Keratinocyte (primary cell): ENCODE measurements around the gene BEX3. TPM values are rescaled to one million over a fixed set of nuclear protein-coding genes. Genes with fewer than 3 reads are reported as not detected.

Source experiments
- DNase-seq: peaks from one replicate; pipeline ENCODE4 v3.0.0-alpha.2; 2011; ENCODE audit warnings: low read depth, missing footprints, low spot score
- FAIRE-seq: peaks from 2 replicates; lab custom pipeline; 2011; peaks lifted over from hg19 to GRCh38; lab: Jason Lieb, UNC
- H2AFZ ChIP-seq: 2 replicates; pipeline ENCODE4 v1.6.0; 2012; ENCODE audit warnings: low read length, control low read depth, inconsistent platforms; ENCODE audit not compliant: control insufficient read depth
- H3K27ac ChIP-seq: 2 replicates; pipeline ENCODE4 v1.5.1; 2011; ENCODE audit warnings: low read length; ENCODE audit not compliant: control insufficient read depth, insufficient read depth
- H3K27me3 ChIP-seq: 3 replicates; pipeline ENCODE4 v1.6.0; 2011; ENCODE audit warnings: low read length; ENCODE audit not compliant: control insufficient read depth, insufficient read depth; ENCODE audit errors: extremely low read depth
- H3K36me3 ChIP-seq, 2 experiments: 2 replicates in 1 of 2; 3 replicates in 1 of 2; pipeline ENCODE4 v1.5.1; 2011; ENCODE audit warnings: low read length in 2 of 2, mild to moderate bottlenecking in 1 of 2; ENCODE audit not compliant: control insufficient read depth in 2 of 2, insufficient read depth in 2 of 2; ENCODE audit errors: extremely low read depth in 1 of 2
- H3K4me1 ChIP-seq: 3 replicates; pipeline ENCODE4 v1.5.1; 2011; ENCODE audit warnings: low read length; ENCODE audit not compliant: control insufficient read depth, insufficient read depth; ENCODE audit errors: extremely low read depth
- H3K4me2 ChIP-seq: 3 replicates; pipeline ENCODE4 v1.6.0; 2011; ENCODE audit warnings: low read depth, low read length; ENCODE audit not compliant: control insufficient read depth, insufficient read depth; ENCODE audit errors: extremely low read depth
- H3K4me3 ChIP-seq, 3 experiments: fragments of 200-600 bp in 1 of 3; sonication (generic) in 1 of 3; 2 replicates in 2 of 3; 3 replicates in 1 of 3; pipeline ENCODE4 v1.5.1; 2011 to 2016; ENCODE audit warnings: low read length in 3 of 3, mild to moderate bottlenecking in 3 of 3, control low read depth in 2 of 3, inconsistent platforms in 1 of 3, low read depth in 1 of 3, mixed read lengths in 1 of 3, mixed run types in 1 of 3, moderate library complexity in 1 of 3; ENCODE audit not compliant: control insufficient read depth in 2 of 3, insufficient read depth in 2 of 3; ENCODE audit errors: extremely low read depth in 1 of 3
- H3K79me2 ChIP-seq: 2 replicates; pipeline ENCODE4 v1.6.0; 2012; ENCODE audit warnings: low read length; ENCODE audit not compliant: control insufficient read depth, insufficient read depth
- H3K9ac ChIP-seq: 3 replicates; pipeline ENCODE4 v1.6.0; 2011; ENCODE audit warnings: low read length; ENCODE audit not compliant: control insufficient read depth, insufficient read depth; ENCODE audit errors: extremely low read depth
- H3K9me1 ChIP-seq: 3 replicates; pipeline ENCODE4 v1.6.0; 2011; ENCODE audit warnings: low read length; ENCODE audit not compliant: control insufficient read depth, insufficient read depth; ENCODE audit errors: extremely low read depth
- H3K9me3 ChIP-seq: 2 replicates; pipeline ENCODE4 v1.5.1; 2012; ENCODE audit warnings: low read depth, low read length; ENCODE audit not compliant: control insufficient read depth
- H4K20me1 ChIP-seq: 3 replicates; pipeline ENCODE4 v1.6.0; 2011; ENCODE audit warnings: low read length; ENCODE audit not compliant: control insufficient read depth, insufficient read depth; ENCODE audit errors: extremely low read depth
- EZH2 ChIP-seq: IDR thresholded peaks from one replicate; pipeline ENCODE4 v1.6.1; 2012; ENCODE audit warnings: inconsistent platforms, mild to moderate bottlenecking, low read length, moderate library complexity
- dilution Hi-C: fragments of 300-500 bp; cut with MboI; formaldehyde crosslinking; loops from one replicate; pipeline ENCODE4 v1.7.0; 2020; ENCODE audit warnings: low sequenced_read_pairs; ENCODE audit not compliant: extremely low pct_ligation_motif_present
- polyA plus RNA-seq, 5 experiments: library from polyadenylated mRNA; depleted of rRNA in 3 of 5; stranded (reverse) in 3 of 5; stranded (forward) in 1 of 5; unstranded in 1 of 5; fragments of >200 nt; gene quantifications; 1 replicate in 1 of 5; 2 replicates in 3 of 5; 3 replicates in 1 of 5; pipeline versions ENCODE4 v1.2.1 to v1.2.3, GENCODE V29; 2011 to 2012; ENCODE audit warnings: missing spikeins in 2 of 5, low read depth in 1 of 5, low replicate concordance in 1 of 5
- small RNA-seq, 3 experiments: library from RNA; depleted of rRNA; stranded (forward); fragments of <200 nt; gene quantifications; one replicate each; pipeline ENCODE3, GENCODE V24; 2012; ENCODE audit warnings: low read depth in 3 of 3, low replicate concordance in 1 of 3; ENCODE audit not compliant: insufficient read length in 3 of 3
- TF ChIP-seq, protein P1 (sequence below), 3 experiments: IDR thresholded peaks in 1 of 3; conservative IDR thresholded peaks in 1 of 3; optimal IDR thresholded peaks in 1 of 3; 2 replicates in 2 of 3; 3 replicates in 1 of 3; pipeline versions ENCODE3 to v1.5.1; 2011; ENCODE audit warnings: low read length in 3 of 3, mild to moderate bottlenecking in 3 of 3, moderate library complexity in 2 of 3, control low read depth in 1 of 3, inconsistent platforms in 1 of 3; ENCODE audit not compliant: insufficient read depth in 2 of 3; ENCODE audit errors: extremely low read depth in 1 of 3

Gene BEX3
- polyA plus RNA-seq, 1 donor (not counting 4 experiments of a cell fraction or from before 2014, with no cell fraction given): 264 TPM

DNA sequence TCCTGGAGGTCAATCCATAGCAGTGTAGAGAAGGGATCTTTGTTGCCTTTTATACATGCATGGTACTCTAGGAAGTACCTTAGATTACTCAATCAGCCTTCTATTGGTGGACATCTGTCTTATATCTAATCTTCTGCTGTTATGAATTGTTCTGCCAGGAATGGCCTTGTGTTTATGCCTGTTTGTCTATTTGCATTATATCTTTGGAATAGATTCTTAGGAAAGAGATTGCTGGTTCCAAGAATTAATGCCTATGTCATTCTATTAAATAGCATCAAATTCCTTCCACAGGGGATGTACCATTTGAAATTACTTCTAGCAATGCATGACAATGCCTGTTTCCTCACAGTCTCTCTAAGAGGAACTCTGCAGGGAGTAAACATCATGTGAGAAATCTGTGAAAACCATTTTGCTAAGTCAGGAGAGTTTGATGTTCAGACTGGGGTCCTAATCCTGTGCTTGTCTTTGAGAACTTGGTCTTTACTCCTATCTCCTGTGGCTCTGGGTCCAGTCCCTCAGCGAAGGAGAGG is 42.5 kb downstream of the BEX3 start:
- no peak overlapping the region for H3K4me2 ChIP-seq
- H3K9me1 ChIP-seq: no peaks in the 10 kb centered on the region
- H3K27me3 ChIP-seq: no peaks in the 10 kb centered on the region
- TF ChIP-seq, protein P1, sequence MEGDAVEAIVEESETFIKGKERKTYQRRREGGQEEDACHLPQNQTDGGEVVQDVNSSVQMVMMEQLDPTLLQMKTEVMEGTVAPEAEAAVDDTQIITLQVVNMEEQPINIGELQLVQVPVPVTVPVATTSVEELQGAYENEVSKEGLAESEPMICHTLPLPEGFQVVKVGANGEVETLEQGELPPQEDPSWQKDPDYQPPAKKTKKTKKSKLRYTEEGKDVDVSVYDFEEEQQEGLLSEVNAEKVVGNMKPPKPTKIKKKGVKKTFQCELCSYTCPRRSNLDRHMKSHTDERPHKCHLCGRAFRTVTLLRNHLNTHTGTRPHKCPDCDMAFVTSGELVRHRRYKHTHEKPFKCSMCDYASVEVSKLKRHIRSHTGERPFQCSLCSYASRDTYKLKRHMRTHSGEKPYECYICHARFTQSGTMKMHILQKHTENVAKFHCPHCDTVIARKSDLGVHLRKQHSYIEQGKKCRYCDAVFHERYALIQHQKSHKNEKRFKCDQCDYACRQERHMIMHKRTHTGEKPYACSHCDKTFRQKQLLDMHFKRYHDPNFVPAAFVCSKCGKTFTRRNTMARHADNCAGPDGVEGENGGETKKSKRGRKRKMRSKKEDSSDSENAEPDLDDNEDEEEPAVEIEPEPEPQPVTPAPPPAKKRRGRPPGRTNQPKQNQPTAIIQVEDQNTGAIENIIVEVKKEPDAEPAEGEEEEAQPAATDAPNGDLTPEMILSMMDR (optimal IDR thresholded peaks at IDR 0.05 in 1 of 3, IDR thresholded peaks at IDR 0.05 in 1 of 3, conservative IDR thresholded peaks at IDR 0.05 in 1 of 3; ENCODE audit: extremely low read depth in 1 of 3, insufficient read depth in 2 of 3, low read length in 3 of 3): no peak
- peaks cover 2% of the 10 kb centered on the region for H4K20me1 ChIP-seq
- no peak overlapping the region for H3K27ac ChIP-seq
- no peak for FAIRE-seq
- H2AFZ ChIP-seq: no peak overlapping the region
- H3K36me3 ChIP-seq: no peaks in the 10 kb centered on the region
- H3K79me2 ChIP-seq: no peaks in the 10 kb centered on the region
- H3K4me3 ChIP-seq: no peak overlapping the region
- dilution Hi-C loops: no loop called here
- no peaks in the 10 kb centered on the region for H3K9me3 ChIP-seq
- no peak for DNase-seq
- H3K9ac ChIP-seq: no peak overlapping the region
- H3K4me1 ChIP-seq: no peaks in the 10 kb centered on the region

DNA sequence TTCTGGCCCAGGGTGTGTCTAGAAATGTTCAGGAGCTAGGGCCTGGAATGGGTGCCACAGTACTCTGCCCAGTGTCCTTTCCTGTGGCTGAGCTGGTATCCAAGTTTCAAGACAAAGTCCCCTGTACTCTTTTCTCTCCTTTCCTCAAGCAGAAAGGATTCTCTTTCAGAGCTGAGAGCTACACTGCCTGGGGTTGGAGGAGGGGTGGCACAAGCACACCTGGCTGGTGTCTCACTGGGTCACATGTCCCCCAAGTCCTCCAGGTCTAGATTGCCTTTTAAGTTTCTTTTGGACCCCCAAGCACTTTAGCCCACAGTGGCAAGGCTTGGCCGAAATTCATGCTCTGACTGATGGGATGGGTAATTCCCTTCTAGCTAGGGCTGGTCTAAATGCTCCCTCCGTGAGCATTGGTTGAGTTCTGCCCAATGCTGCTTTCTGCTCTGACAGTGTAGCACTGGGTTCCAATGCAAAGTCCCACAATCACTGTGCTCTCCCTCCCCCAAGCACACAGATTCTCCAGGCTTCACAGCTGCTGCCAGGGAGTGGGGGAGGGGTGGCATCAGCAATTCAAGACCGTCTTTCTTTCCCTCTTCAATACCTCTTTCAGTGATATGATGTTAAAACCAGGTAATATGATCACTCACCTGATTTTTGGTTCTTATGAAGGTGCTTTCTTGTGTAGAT is 47.8 kb downstream of the BEX3 start:
- Histone ChIP-seq H3K9ac (no peak overlapping the region), H3K4me1 (no peaks in the 10 kb centered on the region), H2AFZ (no peak overlapping the region), H3K27me3 (no peaks in the 10 kb centered on the region), H3K79me2 (no peaks in the 10 kb centered on the region), H3K4me2 (no peak overlapping the region), H3K9me3 (no peaks in the 10 kb centered on the region), H3K27ac (no peak overlapping the region), H4K20me1 (peaks cover 2% of the 10 kb centered on the region), H3K36me3 (no peaks in the 10 kb centered on the region), H3K9me1 (no peaks in the 10 kb centered on the region), H3K4me3 (no peak overlapping the region)
- TF ChIP-seq, protein P1 (optimal IDR thresholded peaks at IDR 0.05 in 1 of 3, IDR thresholded peaks at IDR 0.05 in 1 of 3, conservative IDR thresholded peaks at IDR 0.05 in 1 of 3; ENCODE audit: extremely low read depth in 1 of 3, insufficient read depth in 2 of 3, low read length in 3 of 3): no peak
- TF ChIP-seq EZH2: no peak
- FAIRE-seq: no peak
- dilution Hi-C loops: no loop called here
- DNase-seq: no peak

Small RNA genes lying within 50 kb of the gene (small RNA-seq; reads per million reads assigned to genes)
- gene Z92846.1: 0 reads per million in 3 experiments

Other genes with a start within 250 kb of the BEX3 start
- 11.8 to 20.0 TPM (median 14.3 TPM) in 3 replicates for gene BEX4, start 161.4 kb upstream of the BEX3 start, polyA plus RNA-seq
- gene TCEAL8, start 121.4 kb upstream of the BEX3 start, polyA plus RNA-seq: 45.6 to 84.7 TPM (median 53.6 TPM) in 3 replicates
- not detected in 3 replicates for gene TCEAL5, start 99.8 kb upstream of the BEX3 start, polyA plus RNA-seq
- 4.5 to 6.5 TPM (median 5.9 TPM) in 3 replicates for gene BEX2, start 65.5 kb upstream of the BEX3 start, polyA plus RNA-seq
- gene TCEAL7, start 46.3 kb upstream of the BEX3 start, polyA plus RNA-seq: 0.08 to 0.25 TPM (median 0.10 TPM) in 3 replicates
- 45.9 to 104 TPM (median 57.8 TPM) in 3 replicates for gene TCEAL9, start 20.0 kb upstream of the BEX3 start, polyA plus RNA-seq
- 0.02 to 0.63 TPM (median 0.33 TPM) in 3 replicates for gene RAB40A, start 143.0 kb downstream of the BEX3 start, polyA plus RNA-seq
- gene TCEAL4, start 209.0 kb downstream of the BEX3 start, polyA plus RNA-seq: 44.3 to 73.1 TPM (median 45.4 TPM) in 3 replicates
- 16.3 to 29.3 TPM (median 28.1 TPM) in 3 replicates for gene TCEAL3, start 231.4 kb downstream of the BEX3 start, polyA plus RNA-seq